Spleen (tissue), 11 donors: ENCODE results near the gene NFAT5. TPM values are rescaled to one million over a fixed set of nuclear protein-coding genes. Genes with fewer than 3 reads are reported as not detected.

Experiments used
- DNase-seq: peaks from one replicate; pipeline ENCODE4 v3.0.0-alpha.2; 2020
- H3K27ac ChIP-seq, 8 donors: fragments of 200-600 bp; sonication (generic) in 7 of 8; 1 replicate in 4 of 8; 2 replicates in 4 of 8; pipeline versions ENCODE4 v1.5.0 to v1.8.0; 2016 to 2021; ENCODE audit warnings: inconsistent platforms in 4 of 8, mild to moderate bottlenecking in 4 of 8, moderate library complexity in 1 of 8
- H3K27me3 ChIP-seq, 7 donors: fragments of 200-600 bp; sonication (generic) in 6 of 7; replicated peaks in 1 of 7; 1 replicate in 4 of 7; 2 replicates in 3 of 7; pipeline versions ENCODE4 v1.5.0 to v1.8.0; 2016 to 2021; ENCODE audit warnings: inconsistent platforms in 3 of 7, mild to moderate bottlenecking in 1 of 7
- H3K36me3 ChIP-seq, 6 donors: fragments of 200-600 bp; sonication (generic) in 5 of 6; 1 replicate in 4 of 6; 2 replicates in 2 of 6; pipeline versions ENCODE4 v1.5.0 to v1.8.0; 2016 to 2021; ENCODE audit warnings: inconsistent platforms in 2 of 6
- H3K4me1 ChIP-seq, 6 donors: fragments of 200-600 bp; sonication (generic) in 5 of 6; 1 replicate in 3 of 6; 2 replicates in 3 of 6; pipeline versions ENCODE4 v1.5.0 to v1.8.0; 2016 to 2021; ENCODE audit warnings: inconsistent platforms in 3 of 6
- H3K4me3 ChIP-seq, 8 donors: fragments of 200-600 bp; sonication (generic) in 7 of 8; 1 replicate in 4 of 8; 2 replicates in 4 of 8; pipeline versions ENCODE4 v1.5.0 to v1.8.0; 2016 to 2021; ENCODE audit warnings: inconsistent platforms in 4 of 8, mild to moderate bottlenecking in 4 of 8, moderate library complexity in 2 of 8
- H3K9me3 ChIP-seq, 8 donors: fragments of 200-600 bp; sonication (generic) in 7 of 8; 1 replicate in 4 of 8; 2 replicates in 4 of 8; pipeline versions ENCODE4 v1.5.0 to v1.8.0; 2016 to 2021; ENCODE audit warnings: inconsistent platforms in 4 of 8
- CTCF ChIP-seq, 11 experiments: fragments of 200-600 bp in 7 of 11; fragments of 450-650 bp in 4 of 11; sonication (generic) in 4 of 11; IDR thresholded peaks in 8 of 11; conservative IDR thresholded peaks in 3 of 11; 1 replicate in 7 of 11; 2 replicates in 4 of 11; pipeline versions ENCODE4 v1.4.0 to v1.8.0; 2016 to 2021; ENCODE audit warnings: antibody characterized with exemption in 11 of 11, inconsistent platforms in 4 of 11, mild to moderate bottlenecking in 1 of 11
- POLR2A ChIP-seq, 3 donors: fragments of 450-650 bp; IDR thresholded peaks; one replicate each; pipeline ENCODE4 v1.5.1; 2017; ENCODE audit warnings: antibody characterized with exemption in 3 of 3, mild to moderate bottlenecking in 1 of 3
- POLR2AphosphoS5 ChIP-seq, 3 donors: sonication (generic); formaldehyde crosslinking; IDR thresholded peaks; one replicate each; pipeline ENCODE4 v1.5.1; 2017; ENCODE audit warnings: antibody characterized with exemption in 3 of 3
- WGBS, 5 donors: extraction: QIAGEN DNeasy Blood & Tissue Kit in 3 of 5; methylation state at CpG; one replicate each; pipeline versions ENCODE4 v1.1.5 to v1.1.7; 2013 to 2018; 5-methylcytosine and 5-hydroxymethylcytosine counted together
- intact Hi-C: fragments of 100-400 bp; cut with DNase I; formaldehyde crosslinking; loops from one replicate; pipeline ENCODE4 v1.15.0; 2023; ENCODE audit warnings: low total_unique reads
- polyA plus RNA-seq, 3 donors: library from polyadenylated mRNA; stranded (reverse); fragments of 200-250 nt; gene quantifications; one replicate each; pipeline ENCODE4 v1.2.1, GENCODE V29; 2013
- total RNA-seq, 7 donors: library from RNA; depleted of rRNA in 3 of 7; stranded (reverse); fragments of >200 nt in 3 of 7; fragmentation: NEBNext Ultra II Directional in 4 of 7; extraction: Animal tissue kit (Norgen Biotek cat#: 25700) in 4 of 7; gene quantifications; one replicate each; pipeline versions ENCODE4 v1.1.0 to v1.2.1, GENCODE V29; 2016 to 2021
- donor health status: healthy with polysubstance abuse.
- donor health status: DM: no; HTN: no; CAD: no; lungs with moderate emphysema.
- donor health status: DM: no; HTN: no; CAD: no.
- donor health status: Bipolar disorder and iron deficiency.
- donor health status: healthy.
- donor health status: DM: no; HTN: no; CAD: no.
- donor health status: DM: yes; HTN: yes; CAD: no.

The NFAT5 gene
- total and polyA plus RNA-seq, 10 donors, result 0.79 to 96.8 (median 54.5) TPM

GRCh38 chr16:69553332-69553731 lies 12.4 kb upstream of the NFAT5 start:
- 76 to 81% (median 77%) methylated on average over 4 of the region's 4 CpGs for WGBS, 5 donors
- no peak for DNase-seq
- Histone ChIP-seq H3K4me3 (no peak overlapping the region), H3K4me1 (peaks cover 0 to 8% (median 3%) of the 10 kb centered on the region in 6 donors), H3K27me3 (peaks cover 0 to 4% (median 0%) of the 10 kb centered on the region in 7 donors), H3K36me3 (no peaks in the 10 kb centered on the region), H3K9me3 (no peaks in the 10 kb centered on the region), H3K27ac (no peak overlapping the region)
- TF ChIP-seq POLR2A (IDR thresholded peaks at IDR 0.05) (no peak), CTCF (IDR thresholded peaks at IDR 0.05 in 8 of 11, conservative IDR thresholded peaks at IDR 0.05 in 3 of 11) (no peak), POLR2AphosphoS5 (IDR thresholded peaks at IDR 0.05) (no peak)
- intact Hi-C loops, result no loop called here

GRCh38 chr16:69554495-69554894 lies 11.3 kb upstream of the NFAT5 start:
- intact Hi-C loops, result no loop called here
- WGBS, 5 donors, result 94 to 98% (median 96%) methylated on average over 2 of the region's 2 CpGs

GRCh38 chr16:69555437-69555836 lies 10.3 kb upstream of the NFAT5 start:
- Histone ChIP-seq H3K4me3 (no peak overlapping the region), H3K27ac (no peak overlapping the region), H3K27me3 (no peaks in the 10 kb centered on the region), H3K4me1 (peaks cover 0 to 8% (median 3%) of the 10 kb centered on the region in 6 donors), H3K36me3 (no peaks in the 10 kb centered on the region), H3K9me3 (no peaks in the 10 kb centered on the region)
- TF ChIP-seq CTCF (IDR thresholded peaks at IDR 0.05 in 8 of 11, conservative IDR thresholded peaks at IDR 0.05 in 3 of 11) (no peak), POLR2A (IDR thresholded peaks at IDR 0.05) (no peak), POLR2AphosphoS5 (IDR thresholded peaks at IDR 0.05) (no peak)
- WGBS, 5 donors, result 18 to 39% (median 27%) methylated on average over 1 of the region's 1 CpG
- no peak for DNase-seq
- intact Hi-C loops, result no loop called here

More at GRCh38 chr16:69554495-69554894, 11.3 kb upstream of the NFAT5 start:
- no peak overlapping the region for H3K27ac ChIP-seq
- TF ChIP-seq POLR2A (IDR thresholded peaks at IDR 0.05), result no peak
- no peak for TF ChIP-seq CTCF (IDR thresholded peaks at IDR 0.05 in 8 of 11, conservative IDR thresholded peaks at IDR 0.05 in 3 of 11)
- TF ChIP-seq POLR2AphosphoS5 (IDR thresholded peaks at IDR 0.05), result no peak
- peaks cover 0 to 4% (median 0%) of the 10 kb centered on the region in 7 donors for H3K27me3 ChIP-seq
- peaks cover 0 to 8% (median 3%) of the 10 kb centered on the region in 6 donors for H3K4me1 ChIP-seq
- H3K4me3 ChIP-seq, result no peak overlapping the region
- H3K9me3 ChIP-seq, result no peaks in the 10 kb centered on the region
- no peak for DNase-seq
- H3K36me3 ChIP-seq, result no peaks in the 10 kb centered on the region

- 92 to 100% (median 97%) methylated on average over 2 of the region's 2 CpGs for WGBS, 5 donors
Measured at GRCh38 chr16:69555867-69556266, 9.9 kb upstream of the NFAT5 start.

More at GRCh38 chr16:69555867-69556266, 9.9 kb upstream of the NFAT5 start:
- Histone ChIP-seq H3K36me3 (no peaks in the 10 kb centered on the region), H3K4me1 (peaks cover 0 to 8% (median 3%) of the 10 kb centered on the region in 6 donors), H3K9me3 (no peaks in the 10 kb centered on the region), H3K27me3 (no peaks in the 10 kb centered on the region), H3K27ac (no peak overlapping the region), H3K4me3 (no peak overlapping the region)
- TF ChIP-seq POLR2AphosphoS5 (IDR thresholded peaks at IDR 0.05) (no peak), CTCF (IDR thresholded peaks at IDR 0.05 in 8 of 11, conservative IDR thresholded peaks at IDR 0.05 in 3 of 11) (no peak), POLR2A (IDR thresholded peaks at IDR 0.05) (no peak)
- no peak for DNase-seq
- intact Hi-C loops, result no loop called here
